ENCODE measurements around the gene DACH1.

GRCh38 chr13:71882120-71882519 lies 15.1 kb upstream of the DACH1 start:
- TF ChIP-seq TCF12 (IDR thresholded peaks at IDR 0.05; ENCODE audit: low read depth, low read length) (no peak), CTCF (IDR thresholded peaks at IDR 0.05; ENCODE audit: control extremely low read depth in 1 of 3, insufficient read depth in 1 of 3, low read depth in 1 of 3, low read length in 3 of 3) (no peak), RBBP5 (IDR thresholded peaks at IDR 0.05; ENCODE audit: borderline replicate concordance, low read depth, low read length) (no peak)

Data from H1 (cell line).